GM10266 (cell line): ENCODE data around the gene PNKP.

Experiments
- DNase-seq: peaks from one replicate; pipeline ENCODE4 v3.0.0; 2012; ENCODE audit errors: extremely low spot score
- CTCF ChIP-seq: IDR thresholded peaks from 2 replicates; pipeline ENCODE4 v1.5.1; 2012; ENCODE audit warnings: mild to moderate bottlenecking, low read depth; ENCODE audit not compliant: control insufficient read depth, insufficient read depth; ENCODE audit errors: missing control alignments

The PNKP gene

GRCh38 chr19:49856574-49857021 is 10.8 kb downstream of the PNKP start:
- DNase-seq: no peak
- no peak for TF ChIP-seq CTCF

- no peak for DNase-seq
- no peak for TF ChIP-seq CTCF
These were observed 11.5 kb downstream of the PNKP start for GRCh38 chr19:49855676-49856573.

- TF ChIP-seq CTCF: no peak
- DNase-seq: no peak
These were observed 12.1 kb downstream of the PNKP start for GRCh38 chr19:49855277-49855675.

- no peak for TF ChIP-seq CTCF
- DNase-seq: no peak
These were observed 12.8 kb downstream of the PNKP start for GRCh38 chr19:49854378-49855263.

- no peak for DNase-seq
- no peak for TF ChIP-seq CTCF
These were observed 13.5 kb downstream of the PNKP start for GRCh38 chr19:49853852-49854377.

- no peak for TF ChIP-seq CTCF
- no peak for DNase-seq
These were observed 14.7 kb downstream of the PNKP start for GRCh38 chr19:49852631-49853126.
